H9 (cell line): ENCODE data around the gene LILRB3. TPM values are rescaled to one million over a fixed set of nuclear protein-coding genes. Genes with fewer than 3 reads are reported as not detected.
"Not testable (repeated sequence)": the region's sequence is repeated elsewhere in the genome, so short reads cannot be mapped to it uniquely, and the experiment has no call there.

Experiments
- DNase-seq: peaks from one replicate; pipeline ENCODE4 v3.0.0-alpha.2; 2017
- H2AFZ ChIP-seq: one replicate; pipeline ENCODE4 v1.6.1; 2013; ENCODE audit warnings: mild to moderate bottlenecking, low read length, control low read depth, moderate library complexity
- H2AK5ac ChIP-seq: 2 replicates; pipeline ENCODE4 v1.6.1; 2013; ENCODE audit warnings: low read length, control low read depth, mixed read lengths; ENCODE audit not compliant: insufficient read length
- H2BK120ac ChIP-seq: one replicate; pipeline ENCODE4 v1.6.1; 2013; ENCODE audit warnings: low read depth, mild to moderate bottlenecking, low read length, control low read depth, inconsistent platforms; ENCODE audit not compliant: poor library complexity, severe bottlenecking
- H2BK12ac ChIP-seq: 2 replicates; pipeline ENCODE4 v1.6.1; 2013; ENCODE audit warnings: low read length, control low read depth, mixed read lengths, low read depth; ENCODE audit not compliant: insufficient read length
- H2BK15ac ChIP-seq: 2 replicates; pipeline ENCODE4 v1.6.1; 2013; ENCODE audit warnings: low read depth, low read length, control low read depth
- H2BK20ac ChIP-seq: one replicate; pipeline ENCODE4 v1.6.1; 2013; ENCODE audit warnings: low read depth, mild to moderate bottlenecking, low read length, control low read depth, inconsistent platforms; ENCODE audit not compliant: poor library complexity, severe bottlenecking
- H2BK5ac ChIP-seq: 2 replicates; pipeline ENCODE4 v1.6.1; 2013; ENCODE audit warnings: low read length, control low read depth, mixed read lengths; ENCODE audit not compliant: insufficient read length
- H3K14ac ChIP-seq: 2 replicates; pipeline ENCODE4 v1.6.1; 2013; ENCODE audit warnings: low read length, control low read depth; ENCODE audit not compliant: insufficient read depth
- H3K18ac ChIP-seq: 2 replicates; pipeline ENCODE4 v1.6.1; 2013; ENCODE audit warnings: low read depth, mild to moderate bottlenecking, mixed read lengths, low read length, control low read depth; ENCODE audit not compliant: insufficient read length
- H3K23ac ChIP-seq: 2 replicates; pipeline ENCODE4 v1.6.1; 2013; ENCODE audit warnings: low read length, control low read depth, mixed read lengths, low read depth; ENCODE audit not compliant: insufficient read length
- H3K23me2 ChIP-seq: 2 replicates; pipeline ENCODE4 v1.6.1; 2013; ENCODE audit warnings: low read depth, mild to moderate bottlenecking, mixed read lengths, low read length, control low read depth; ENCODE audit not compliant: insufficient read length, poor library complexity, severe bottlenecking
- H3K27ac ChIP-seq: 2 replicates; pipeline ENCODE4 v1.5.1; 2013; ENCODE audit warnings: low read length, control low read depth, mixed read lengths, low read depth; ENCODE audit not compliant: insufficient read length
- H3K27me3 ChIP-seq: 2 replicates; pipeline ENCODE4 v1.6.1; 2013; ENCODE audit warnings: low read length, control low read depth, inconsistent platforms; ENCODE audit not compliant: insufficient read depth
- H3K4ac ChIP-seq: 2 replicates; pipeline ENCODE4 v1.6.1; 2013; ENCODE audit warnings: low read depth, mild to moderate bottlenecking, control low read depth, inconsistent platforms, low read length, moderate library complexity
- H3K4me1 ChIP-seq: 2 replicates; pipeline ENCODE4 v1.6.1; 2013; ENCODE audit warnings: low read length, control low read depth, inconsistent platforms; ENCODE audit not compliant: insufficient read depth
- H3K4me2 ChIP-seq: 2 replicates; pipeline ENCODE4 v1.6.1; 2013; ENCODE audit warnings: low read length, control low read depth, mixed read lengths; ENCODE audit not compliant: insufficient read length, insufficient read depth
- H3K56ac ChIP-seq: 2 replicates; pipeline ENCODE4 v1.6.1; 2013; ENCODE audit warnings: low read depth, mild to moderate bottlenecking, mixed read lengths, low read length, control low read depth; ENCODE audit not compliant: insufficient read length
- H3K79me1 ChIP-seq: 2 replicates; pipeline ENCODE4 v1.6.1; 2013; ENCODE audit warnings: low read depth, mild to moderate bottlenecking, moderate library complexity, low read length, control low read depth, inconsistent platforms; ENCODE audit not compliant: insufficient read depth, poor library complexity, severe bottlenecking
- H3K79me2 ChIP-seq: 2 replicates; pipeline ENCODE4 v1.6.1; 2013; ENCODE audit warnings: low read length, control low read depth, inconsistent platforms; ENCODE audit not compliant: insufficient read depth
- H3K9ac ChIP-seq: 2 replicates; pipeline ENCODE4 v1.6.1; 2013; ENCODE audit warnings: low read length, control low read depth, mixed read lengths; ENCODE audit not compliant: insufficient read length; ENCODE audit errors: extremely low read depth
- H3K9me3 ChIP-seq: one replicate; pipeline ENCODE4 v1.6.1; 2013; ENCODE audit warnings: low read depth, low read length, inconsistent platforms; ENCODE audit not compliant: control insufficient read depth
- H3T11ph ChIP-seq: one replicate; pipeline ENCODE4 v1.6.1; 2013; ENCODE audit warnings: mild to moderate bottlenecking, low read length, control low read depth, inconsistent platforms
- H4K20me1 ChIP-seq: one replicate; pipeline ENCODE4 v1.6.1; 2013; ENCODE audit not compliant: control insufficient read depth, insufficient read length, insufficient read depth
- H4K5ac ChIP-seq: 2 replicates; pipeline ENCODE4 v1.6.1; 2013; ENCODE audit warnings: low read depth, mild to moderate bottlenecking, mixed read lengths, low read length, control low read depth; ENCODE audit not compliant: insufficient read length
- H4K8ac ChIP-seq: replicated peaks from 2 replicates; pipeline ENCODE4 v1.6.1; 2013; ENCODE audit warnings: low read length, control low read depth, mixed read lengths, low read depth; ENCODE audit not compliant: insufficient read length
- H4K91ac ChIP-seq: 2 replicates; pipeline ENCODE4 v1.6.1; 2013; ENCODE audit warnings: low read depth, mild to moderate bottlenecking, moderate library complexity, mixed read lengths, low read length, control low read depth; ENCODE audit not compliant: insufficient read length
- H3K27ac Mint-ChIP-seq, 3 experiments: 2 replicates in 2 of 3; 3 replicates in 1 of 3; pipeline ENCODE4 v1.8.0; 2020 to 2021; ENCODE audit warnings: mixed read lengths in 3 of 3, mild to moderate bottlenecking in 1 of 3, moderate library complexity in 1 of 3
- H3K27me3 Mint-ChIP-seq: 2 replicates; pipeline ENCODE4 v1.8.0; 2021; ENCODE audit warnings: low read depth, mild to moderate bottlenecking, moderate library complexity, mixed read lengths
- H3K36me3 Mint-ChIP-seq, 3 experiments: 2 replicates in 2 of 3; 3 replicates in 1 of 3; pipeline ENCODE4 v1.8.0; 2020 to 2021; ENCODE audit warnings: low read depth in 3 of 3, mixed read lengths in 3 of 3; ENCODE audit not compliant: insufficient read depth in 1 of 3
- H3K4me1 Mint-ChIP-seq, 2 experiments: 2 replicates each; pipeline ENCODE4 v1.8.0; 2020; ENCODE audit warnings: mixed read lengths in 2 of 2
- H3K4me3 Mint-ChIP-seq, 2 experiments: 2 replicates in 1 of 2; 3 replicates in 1 of 2; pipeline ENCODE4 v1.8.0; 2020 to 2021; ENCODE audit warnings: mild to moderate bottlenecking in 2 of 2, mixed read lengths in 2 of 2, moderate library complexity in 1 of 2
- H3K9me3 Mint-ChIP-seq, 2 experiments: 2 replicates in 1 of 2; 3 replicates in 1 of 2; pipeline ENCODE4 v1.8.0; 2020; ENCODE audit warnings: mild to moderate bottlenecking in 2 of 2, mixed read lengths in 2 of 2, moderate library complexity in 1 of 2
- WGBS: extraction: QIAGEN DNeasy Blood & Tissue Kit; methylation state at CpG from one replicate; pipeline ENCODE4 v1.1.7; 2013; ENCODE audit warnings: missing lambda C conversion rate, low lambda C conversion rate, mixed read lengths; ENCODE audit not compliant: insufficient read length; ENCODE audit errors: extremely low coverage; 5-methylcytosine and 5-hydroxymethylcytosine counted together
- total RNA-seq: library from RNA; stranded (reverse); gene quantifications from 2 replicates; pipeline ENCODE4 v1.2.1, GENCODE V29; 2021
- TF ChIP-seq, protein P1 (sequence below): fragments of 200-600 bp; sonication (generic); conservative IDR thresholded peaks from 3 replicates; pipeline ENCODE4 v1.8.0; 2021; ENCODE audit warnings: antibody characterized with exemption, mild to moderate bottlenecking

LILRB3 gene
- total RNA-seq, 1 experiment from 2014 or later: not detected

DNA sequence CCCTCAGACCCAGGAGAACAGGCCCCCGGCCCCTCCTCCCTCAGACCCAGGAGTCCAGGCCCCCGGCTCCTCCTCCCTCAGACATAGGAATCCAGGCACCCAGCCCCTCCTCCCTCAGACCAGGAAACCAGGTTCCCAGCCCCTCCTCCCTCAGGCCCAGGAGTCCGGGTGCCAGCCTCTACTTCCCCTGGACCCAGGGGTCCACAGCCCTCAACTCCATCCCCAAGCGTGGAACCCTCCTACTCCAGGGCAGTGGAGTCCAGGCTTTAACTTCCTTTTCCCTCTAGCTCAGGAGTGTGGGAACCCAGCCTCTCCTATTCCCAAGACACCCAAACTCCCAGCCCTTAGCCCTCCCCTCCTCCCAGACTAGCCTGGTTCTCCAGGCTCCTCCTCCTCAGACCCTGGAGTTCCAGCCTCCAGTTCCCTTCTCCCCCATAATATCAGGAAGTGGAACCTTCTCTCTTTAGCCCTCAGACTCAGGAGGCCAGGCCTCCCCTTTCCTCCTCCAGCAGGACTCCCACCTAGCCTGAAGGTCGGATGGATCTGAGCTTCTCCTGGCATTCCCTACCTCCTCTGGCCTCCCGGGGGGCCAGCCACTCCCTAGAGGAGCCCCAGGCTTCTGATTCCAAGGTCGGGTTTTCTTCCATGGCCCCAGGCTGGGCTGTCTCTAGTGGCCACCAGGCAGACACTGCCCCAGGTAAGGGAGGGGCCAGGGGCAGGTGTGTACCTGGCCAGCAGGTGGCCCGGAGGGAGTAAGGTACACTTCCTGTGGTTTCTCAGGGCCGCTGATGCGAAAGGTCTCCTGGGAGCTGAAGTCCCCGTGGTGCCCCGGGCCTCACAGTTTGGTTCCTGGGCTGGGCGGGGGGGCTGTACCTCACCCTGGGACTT, 50.1 kb downstream of the LILRB3 start, which contains the start of gene TMC4:
TSS of gene TMC4 (minus strand) at position 690 of the 888 bp plus-strand sequence. CDS start at position 647, 43 bp downstream.
- DNase-seq: peak; percentile 96
- H2AK5ac ChIP-seq: no peak within 1 kb of the TSS
- no peaks in the 10 kb centered on the region for H3K9me3 ChIP-seq
- peak within 1 kb of the TSS; percentile 51; the same call in 1 of the 2 replicates for H3K14ac ChIP-seq
- TF ChIP-seq, protein P1, sequence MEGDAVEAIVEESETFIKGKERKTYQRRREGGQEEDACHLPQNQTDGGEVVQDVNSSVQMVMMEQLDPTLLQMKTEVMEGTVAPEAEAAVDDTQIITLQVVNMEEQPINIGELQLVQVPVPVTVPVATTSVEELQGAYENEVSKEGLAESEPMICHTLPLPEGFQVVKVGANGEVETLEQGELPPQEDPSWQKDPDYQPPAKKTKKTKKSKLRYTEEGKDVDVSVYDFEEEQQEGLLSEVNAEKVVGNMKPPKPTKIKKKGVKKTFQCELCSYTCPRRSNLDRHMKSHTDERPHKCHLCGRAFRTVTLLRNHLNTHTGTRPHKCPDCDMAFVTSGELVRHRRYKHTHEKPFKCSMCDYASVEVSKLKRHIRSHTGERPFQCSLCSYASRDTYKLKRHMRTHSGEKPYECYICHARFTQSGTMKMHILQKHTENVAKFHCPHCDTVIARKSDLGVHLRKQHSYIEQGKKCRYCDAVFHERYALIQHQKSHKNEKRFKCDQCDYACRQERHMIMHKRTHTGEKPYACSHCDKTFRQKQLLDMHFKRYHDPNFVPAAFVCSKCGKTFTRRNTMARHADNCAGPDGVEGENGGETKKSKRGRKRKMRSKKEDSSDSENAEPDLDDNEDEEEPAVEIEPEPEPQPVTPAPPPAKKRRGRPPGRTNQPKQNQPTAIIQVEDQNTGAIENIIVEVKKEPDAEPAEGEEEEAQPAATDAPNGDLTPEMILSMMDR: peak; percentile 67
- H3K27me3 Mint-ChIP-seq: no peaks in the 10 kb centered on the region; the same call in 1 of the 2 replicates
- H3K4me1 ChIP-seq: no peaks in the 10 kb centered on the region
- H3K27ac ChIP-seq: no peak within 1 kb of the TSS
- H2BK15ac ChIP-seq: no peak within 1 kb of the TSS
- WGBS: no CpG with 5 or more reads among the region's 13 CpGs
- no peak within 1 kb of the TSS for H2BK5ac ChIP-seq
- peaks cover 4% of the 10 kb centered on the region for H3K23me2 ChIP-seq
- no peaks in the 10 kb centered on the region for H3K27me3 ChIP-seq
- H4K91ac ChIP-seq: no peak within 1 kb of the TSS
- H3K4me2 ChIP-seq: peak within 1 kb of the TSS; percentile 55
- no peak within 1 kb of the TSS for H3K4ac ChIP-seq
- H4K5ac ChIP-seq: no peak within 1 kb of the TSS
- no peak within 1 kb of the TSS for H3T11ph ChIP-seq
- H3K56ac ChIP-seq: no peak within 1 kb of the TSS
- H3K4me3 Mint-ChIP-seq: peak within 1 kb of the TSS; percentile 72 to 74
- H3K4me1 Mint-ChIP-seq: peaks cover 13 to 27% of the 10 kb centered on the region in 2 experiments
- no peak within 1 kb of the TSS for H3K23ac ChIP-seq
- H4K20me1 ChIP-seq: no peaks in the 10 kb centered on the region
- no peak within 1 kb of the TSS for H3K18ac ChIP-seq
- H3K79me1 ChIP-seq: no peaks in the 10 kb centered on the region
- no peak within 1 kb of the TSS for H3K9ac ChIP-seq
- H3K79me2 ChIP-seq: no peaks in the 10 kb centered on the region
- no peak within 1 kb of the TSS for H2AFZ ChIP-seq
- H3K27ac Mint-ChIP-seq: peak within 1 kb of the TSS in 2 of 3 experiments; percentile 88 to 93; a peak in 4 of 7 replicates
- no peak within 1 kb of the TSS for H2BK120ac ChIP-seq
- no peak within 1 kb of the TSS for H2BK20ac ChIP-seq
- H4K8ac ChIP-seq: no peak within 1 kb of the TSS
- H3K36me3 Mint-ChIP-seq: peaks cover 8 to 12% (median 10%) of the 10 kb centered on the region in 3 experiments; a peak in 6 of 7 replicates
- H2BK12ac ChIP-seq: no peak within 1 kb of the TSS
- H3K9me3 Mint-ChIP-seq: no peaks in the 10 kb centered on the region

DNA sequence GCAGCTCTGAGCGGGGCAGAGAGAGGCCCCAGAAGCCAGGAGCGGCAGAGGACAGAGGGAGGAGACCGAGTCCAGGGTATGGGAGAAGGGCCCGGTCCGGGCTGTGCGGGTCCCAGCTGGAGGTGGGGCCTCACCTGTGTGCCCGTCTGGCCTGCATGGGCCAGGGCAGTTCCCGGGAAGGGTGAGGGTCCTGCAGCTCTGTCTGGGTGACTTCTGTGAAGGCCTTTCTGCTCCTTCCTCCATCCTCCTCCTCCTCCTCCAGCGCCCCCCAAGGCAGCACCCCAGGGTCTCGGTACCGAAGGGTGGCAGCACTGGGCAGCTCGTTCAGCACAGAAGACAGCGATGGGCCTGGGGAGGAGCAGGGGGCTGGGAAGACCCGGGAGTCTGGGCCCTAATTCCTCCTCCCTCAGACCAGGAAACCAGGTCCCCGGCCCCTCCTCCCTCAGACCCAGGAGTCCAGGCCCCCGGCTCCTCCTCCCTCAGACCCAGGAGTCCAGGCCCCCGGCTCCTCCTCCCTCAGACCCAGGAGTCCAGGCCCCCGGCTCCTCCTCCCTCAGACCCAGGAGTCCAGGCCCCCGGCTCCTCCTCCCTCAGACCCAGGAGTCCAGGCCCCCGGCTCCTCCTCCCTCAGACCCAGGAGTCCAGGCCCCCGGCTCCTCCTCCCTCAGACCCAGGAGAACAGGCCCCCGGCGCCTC, 50.9 kb downstream of the LILRB3 start:
- not testable (repeated sequence) for H3K9ac ChIP-seq, H3K79me2 ChIP-seq, H2BK15ac ChIP-seq, H4K91ac ChIP-seq, H4K5ac ChIP-seq, H3K14ac ChIP-seq, H2BK12ac ChIP-seq, H2AK5ac ChIP-seq, H3K27me3 ChIP-seq, H2BK120ac ChIP-seq, H2BK20ac ChIP-seq, H3K4me1 ChIP-seq, H3K18ac ChIP-seq, H3K27me3 Mint-ChIP-seq, H2BK5ac ChIP-seq, H4K20me1 ChIP-seq, DNase-seq, H3K9me3 ChIP-seq, H3K79me1 ChIP-seq, H3K56ac ChIP-seq, H4K8ac ChIP-seq, H3T11ph ChIP-seq, H3K23ac ChIP-seq, H2AFZ ChIP-seq, H3K4me2 ChIP-seq, H3K27ac ChIP-seq, H3K23me2 ChIP-seq, H3K4ac ChIP-seq, H3K9me3 Mint-ChIP-seq
- Mint-ChIP-seq H3K4me3 (peak overlapping the region; percentile 10 to 15; a peak in 2 of 5 replicates), H3K27ac (0 out of 7 replicates have a peak overlapping the region, but pooled peaks of 1 of the 3 experiments have one; percentile 64), H3K36me3 (peaks cover 8 to 12% (median 10%) of the 10 kb centered on the region in 3 experiments; a peak in 6 of 7 replicates), H3K4me1 (peaks cover 13 to 27% of the 10 kb centered on the region in 2 experiments)
- WGBS: no CpG with 5 or more reads among the region's 23 CpGs
